ENCODE data around the gene SLC6A18.
A peak's percentile ranks its signal among the peaks of the same experiment; 100 is the strongest.

Gene SLC6A18

GRCh38 chr5:1225081-1225480 lies at the start of gene SLC6A18:
SLC6A18 (plus strand) TSS chr5:1225381; CDS start chr5:1225478, 97 bp downstream.
- DNase-seq (ENCODE audit: low read depth, low spot score) = no peak

GRCh38 chr5:1175801-1176472 lies 49.2 kb upstream of the SLC6A18 start:
- no peak for DNase-seq (ENCODE audit: low read depth, low spot score)

- DNase-seq (ENCODE audit: low read depth, low spot score) = peak; percentile 77
Observed at GRCh38 chr5:1176473-1177391, 48.4 kb upstream of the SLC6A18 start.

GRCh38 chr5:1177826-1178528 lies 47.2 kb upstream of the SLC6A18 start:
- DNase-seq (ENCODE audit: low read depth, low spot score) = no peak

GRCh38 chr5:1178529-1179382 lies 46.4 kb upstream of the SLC6A18 start:
- no peak for DNase-seq (ENCODE audit: low read depth, low spot score)

GRCh38 chr5:1179383-1179715 lies 45.8 kb upstream of the SLC6A18 start:
- no peak for DNase-seq (ENCODE audit: low read depth, low spot score)

- no peak for DNase-seq (ENCODE audit: low read depth, low spot score)
Observed at GRCh38 chr5:1180096-1180495, 45.1 kb upstream of the SLC6A18 start.

GRCh38 chr5:1180841-1181271 lies 44.3 kb upstream of the SLC6A18 start:
- no peak for DNase-seq (ENCODE audit: low read depth, low spot score)

GRCh38 chr5:1181451-1182359 lies 43.5 kb upstream of the SLC6A18 start:
- no peak for DNase-seq (ENCODE audit: low read depth, low spot score)

- no peak for DNase-seq (ENCODE audit: low read depth, low spot score)
Observed at GRCh38 chr5:1182360-1182632, 42.9 kb upstream of the SLC6A18 start.

GRCh38 chr5:1182633-1183423 lies 42.4 kb upstream of the SLC6A18 start:
- no peak for DNase-seq (ENCODE audit: low read depth, low spot score)

GRCh38 chr5:1183424-1184162 lies 41.6 kb upstream of the SLC6A18 start:
- no peak for DNase-seq (ENCODE audit: low read depth, low spot score)

GRCh38 chr5:1184163-1184470 lies 41.1 kb upstream of the SLC6A18 start:
- DNase-seq (ENCODE audit: low read depth, low spot score) = no peak

- DNase-seq (ENCODE audit: low read depth, low spot score) = no peak
Observed at GRCh38 chr5:1184481-1184880, 40.7 kb upstream of the SLC6A18 start.

GRCh38 chr5:1185038-1185627 lies 40.0 kb upstream of the SLC6A18 start:
- DNase-seq (ENCODE audit: low read depth, low spot score) = no peak

GRCh38 chr5:1185629-1186350 lies 39.4 kb upstream of the SLC6A18 start:
- DNase-seq (ENCODE audit: low read depth, low spot score) = no peak

GRCh38 chr5:1186351-1187233 lies 38.6 kb upstream of the SLC6A18 start:
- DNase-seq (ENCODE audit: low read depth, low spot score) = no peak

Data from ELF-1 (cell line).